Parathyroid adenoma (tissue), 2 donors: ENCODE measurements around the gene TWNK.

Source experiments
- H2AFZ ChIP-seq: fragments of 300-600 bp; sonication (generic); one replicate; pipeline ENCODE4 v1.7.0; 2017; ENCODE audit warnings: antibody characterized with exemption, mild to moderate bottlenecking
- H3K27ac ChIP-seq: fragments of 300-600 bp; sonication (generic); one replicate; pipeline ENCODE4 v1.7.0; 2017
- H3K27me3 ChIP-seq: fragments of 300-600 bp; sonication (generic); one replicate; pipeline ENCODE4 v1.7.0; 2017; ENCODE audit warnings: low read length; ENCODE audit not compliant: control insufficient read depth, insufficient read depth
- H3K36me3 ChIP-seq: fragments of 300-600 bp; sonication (generic); one replicate; pipeline ENCODE4 v1.7.0; 2017; ENCODE audit warnings: low read length; ENCODE audit not compliant: control insufficient read depth, insufficient read depth
- H3K4me1 ChIP-seq: fragments of 300-600 bp; sonication (generic); one replicate; pipeline ENCODE4 v1.7.0; 2017; ENCODE audit warnings: control low read depth
- H3K4me2 ChIP-seq: fragments of 300-600 bp; sonication (generic); one replicate; pipeline ENCODE4 v1.7.0; 2017; ENCODE audit warnings: low read length
- H3K4me3 ChIP-seq: fragments of 300-600 bp; sonication (generic); one replicate; pipeline ENCODE4 v1.7.0; 2017; ENCODE audit warnings: low read depth, low read length
- H3K79me2 ChIP-seq: fragments of 300-600 bp; sonication (generic); one replicate; pipeline ENCODE4 v1.7.0; 2017; ENCODE audit warnings: control low read depth
- H3K9ac ChIP-seq: fragments of 300-600 bp; sonication (generic); one replicate; pipeline ENCODE4 v1.7.0; 2017; ENCODE audit warnings: mild to moderate bottlenecking
- H3K9me3 ChIP-seq: fragments of 300-600 bp; sonication (generic); one replicate; pipeline ENCODE4 v1.7.0; 2017; ENCODE audit warnings: low read length; ENCODE audit not compliant: control insufficient read depth
- CTCF ChIP-seq: fragments of 300-600 bp; sonication (generic); IDR thresholded peaks from one replicate; pipeline ENCODE4 v1.7.0; 2017; ENCODE audit warnings: antibody characterized with exemption, mild to moderate bottlenecking
- donor health status: primary hyperparathyroidism.

The TWNK gene

GRCh38 chr10:101006593-101007098 is 19.3 kb downstream of the TWNK start:
- Histone ChIP-seq H3K4me2 (no peak overlapping the region), H3K27ac (no peak overlapping the region), H2AFZ (no peak overlapping the region), H3K9me3 (no peaks in the 10 kb centered on the region), H3K9ac (no peak overlapping the region), H3K79me2 (peaks cover 3% of the 10 kb centered on the region), H3K4me1 (peaks cover 5% of the 10 kb centered on the region), H3K36me3 (no peaks in the 10 kb centered on the region), H3K27me3 (no peaks in the 10 kb centered on the region), H3K4me3 (no peak overlapping the region)
- no peak for TF ChIP-seq CTCF

GRCh38 chr10:101007099-101007711 is 19.9 kb downstream of the TWNK start:
- no peaks in the 10 kb centered on the region for H3K9me3 ChIP-seq
- H2AFZ ChIP-seq, result no peak overlapping the region
- H3K4me2 ChIP-seq, result no peak overlapping the region
- no peak overlapping the region for H3K9ac ChIP-seq
- H3K79me2 ChIP-seq, result no peaks in the 10 kb centered on the region
- H3K4me3 ChIP-seq, result no peak overlapping the region
- H3K27me3 ChIP-seq, result no peaks in the 10 kb centered on the region
- H3K4me1 ChIP-seq, result no peaks in the 10 kb centered on the region
- H3K36me3 ChIP-seq, result no peaks in the 10 kb centered on the region
- no peak overlapping the region for H3K27ac ChIP-seq
- TF ChIP-seq CTCF, result no peak

GRCh38 chr10:101007915-101008822 is 20.8 kb downstream of the TWNK start:
- Histone ChIP-seq H2AFZ (no peak overlapping the region), H3K9me3 (no peaks in the 10 kb centered on the region), H3K4me3 (no peak overlapping the region), H3K27me3 (no peaks in the 10 kb centered on the region), H3K36me3 (no peaks in the 10 kb centered on the region), H3K79me2 (no peaks in the 10 kb centered on the region), H3K4me1 (peaks cover 3% of the 10 kb centered on the region), H3K27ac (no peak overlapping the region), H3K9ac (no peak overlapping the region), H3K4me2 (no peak overlapping the region)
- no peak for TF ChIP-seq CTCF

- no peak for TF ChIP-seq CTCF
- Histone ChIP-seq H3K36me3 (no peaks in the 10 kb centered on the region), H3K4me3 (no peak overlapping the region), H3K4me1 (peaks cover 7% of the 10 kb centered on the region), H3K9me3 (no peaks in the 10 kb centered on the region), H3K4me2 (no peak overlapping the region), H3K27ac (no peak overlapping the region), H3K79me2 (no peaks in the 10 kb centered on the region), H2AFZ (no peak overlapping the region), H3K27me3 (no peaks in the 10 kb centered on the region), H3K9ac (no peak overlapping the region)
These were observed 21.6 kb downstream of the TWNK start for GRCh38 chr10:101008823-101009423.
